ENCODE measurements around the gene DNAJC7.

GRCh38 chr17:41987642-41988041 is 29.6 kb downstream of the DNAJC7 start:
- TF ChIP-seq CTCF (conservative IDR thresholded peaks at IDR 0.05; ENCODE audit: low read depth, low read length): no peak
- TF ChIP-seq EZH2 (IDR thresholded peaks at IDR 0.05; ENCODE audit: borderline replicate concordance, low read depth, low read length, poor library complexity, severe bottlenecking): no peak

All from A673 (cell line).